Panc1 (cell line): ENCODE data around the gene PIK3R5. TPM values are rescaled to one million over a fixed set of nuclear protein-coding genes. Genes with fewer than 3 reads are reported as not detected.

Source experiments
- ATAC-seq: fragments of 200-7000 bp; cut with Tn5 transposase; 2 replicates; pipeline ENCODE4 v1.9.1; 2020; ENCODE audit warnings: mild to moderate bottlenecking, moderate library complexity
- BruUV-seq: library from RNA; stranded (reverse); fragments of 400-500 nt; replicated peaks from 2 replicates; lab custom pipeline; 2021; lab: Mats Ljungman, UMichigan
- CTCF ChIA-PET: fragments of 300-600 bp; sonication (Branson Sonifier 250); formaldehyde crosslinking; loops from one replicate; lab custom pipeline; 2022; ENCODE audit warnings: antibody characterized with exemption; lab: Charles Lee
- POLR2A ChIA-PET: fragments of 300-600 bp; sonication (Branson Sonifier 250); formaldehyde crosslinking; loops from one replicate; lab custom pipeline; 2022; ENCODE audit warnings: antibody characterized with exemption; lab: Charles Lee
- DNase-seq: peaks from one replicate; pipeline ENCODE4 v3.0.0-alpha.2; 2010; ENCODE audit warnings: low read depth, low spot score
- H3K27ac ChIP-seq: 2 replicates; pipeline ENCODE4 v1.5.1; 2011; ENCODE audit warnings: mild to moderate bottlenecking, low read length, inconsistent platforms
- H3K27me3 ChIP-seq: fragments of 200-500 bp; sonication (Bioruptor generic); 2 replicates; pipeline ENCODE4 v1.6.0; 2014; ENCODE audit warnings: low read length, inconsistent platforms; ENCODE audit not compliant: control insufficient read depth, insufficient read depth
- H3K36me3 ChIP-seq: fragments of 200-500 bp; sonication (Bioruptor generic); 2 replicates; pipeline ENCODE4 v1.5.1; 2014; ENCODE audit warnings: inconsistent platforms, mild to moderate bottlenecking, low read length, moderate library complexity; ENCODE audit not compliant: control insufficient read depth, insufficient read depth
- H3K4me1 ChIP-seq: 2 replicates; pipeline ENCODE4 v1.5.1; 2011; ENCODE audit warnings: inconsistent platforms, mild to moderate bottlenecking, low read length, moderate library complexity; ENCODE audit not compliant: control insufficient read depth, insufficient read depth
- H3K4me3 ChIP-seq, 2 experiments: 2 replicates each; pipeline ENCODE4 v1.5.1; 2011 to 2012; ENCODE audit warnings: low read depth in 2 of 2, low read length in 2 of 2, mild to moderate bottlenecking in 2 of 2, inconsistent platforms in 1 of 2, moderate library complexity in 1 of 2
- H3K9me3 ChIP-seq: fragments of 200-500 bp; sonication (Bioruptor generic); 2 replicates; pipeline ENCODE4 v1.5.1; 2014; ENCODE audit warnings: low read depth, mild to moderate bottlenecking, inconsistent platforms, low read length, moderate library complexity; ENCODE audit not compliant: control insufficient read depth, insufficient read depth
- POLR2AphosphoS5 ChIP-seq: IDR thresholded peaks from 2 replicates; pipeline ENCODE4 v1.6.1; 2012; ENCODE audit warnings: mild to moderate bottlenecking, low read depth, low read length, moderate library complexity
- SIN3A ChIP-seq: IDR thresholded peaks from 2 replicates; pipeline ENCODE4 v1.6.1; 2012; ENCODE audit warnings: low read depth, mild to moderate bottlenecking, low read length, moderate library complexity, borderline replicate concordance; ENCODE audit not compliant: insufficient read depth
- TCF7L2 ChIP-seq: IDR thresholded peaks from 2 replicates; pipeline ENCODE4 v1.6.1; 2011; ENCODE audit warnings: mild to moderate bottlenecking, low read depth, low read length, inconsistent platforms
- in situ Hi-C: cut with HindIII; loops from 2 replicates; pipeline ENCODE4 v1.10.0; 2016; ENCODE audit warnings: low sequenced_read_pairs, low pct_unique_long_range_greater_than_20kb
- intact Hi-C: fragments of 100-400 bp; cut with micrococcal nuclease; formaldehyde crosslinking; loops from one replicate; pipeline ENCODE4 v1.10.0; 2022; ENCODE audit not compliant: unreplicated experiment
- total RNA-seq: library from RNA; stranded (reverse); gene quantifications from one replicate; pipeline ENCODE4 v1.2.1, GENCODE V29; 2021; ENCODE audit not compliant: unreplicated experiment
- TF ChIP-seq, protein P1 (sequence below): fragments of 450-650 bp; IDR thresholded peaks from 2 replicates; pipeline ENCODE4 v1.5.1; 2017; ENCODE audit warnings: mild to moderate bottlenecking
- TF ChIP-seq, protein P2 (sequence below), 2 experiments: IDR thresholded peaks; 2 replicates each; pipeline ENCODE4 v1.6.1; 2011 to 2012; ENCODE audit warnings: low read depth in 2 of 2, control low read depth in 1 of 2, low read length in 1 of 2, mild to moderate bottlenecking in 1 of 2, moderate library complexity in 1 of 2; ENCODE audit not compliant: insufficient read depth in 1 of 2

Gene PIK3R5
- total RNA-seq, 1 experiment from 2014 or later: 0.15 TPM

GRCh38 chr17:8940866-8941471, 24.5 kb downstream of the PIK3R5 start:
- no peaks in the 10 kb centered on the region for H3K36me3 ChIP-seq
- peaks cover 4% of the 10 kb centered on the region; the same call in 1 of the 2 replicates for H3K27me3 ChIP-seq
- H3K4me1 ChIP-seq: no peaks in the 10 kb centered on the region
- DNase-seq: no peak
- H3K9me3 ChIP-seq: no peaks in the 10 kb centered on the region
- ChIA-PET CTCF (no interaction called here), POLR2A (no interaction called here)
- TF ChIP-seq, protein P1, sequence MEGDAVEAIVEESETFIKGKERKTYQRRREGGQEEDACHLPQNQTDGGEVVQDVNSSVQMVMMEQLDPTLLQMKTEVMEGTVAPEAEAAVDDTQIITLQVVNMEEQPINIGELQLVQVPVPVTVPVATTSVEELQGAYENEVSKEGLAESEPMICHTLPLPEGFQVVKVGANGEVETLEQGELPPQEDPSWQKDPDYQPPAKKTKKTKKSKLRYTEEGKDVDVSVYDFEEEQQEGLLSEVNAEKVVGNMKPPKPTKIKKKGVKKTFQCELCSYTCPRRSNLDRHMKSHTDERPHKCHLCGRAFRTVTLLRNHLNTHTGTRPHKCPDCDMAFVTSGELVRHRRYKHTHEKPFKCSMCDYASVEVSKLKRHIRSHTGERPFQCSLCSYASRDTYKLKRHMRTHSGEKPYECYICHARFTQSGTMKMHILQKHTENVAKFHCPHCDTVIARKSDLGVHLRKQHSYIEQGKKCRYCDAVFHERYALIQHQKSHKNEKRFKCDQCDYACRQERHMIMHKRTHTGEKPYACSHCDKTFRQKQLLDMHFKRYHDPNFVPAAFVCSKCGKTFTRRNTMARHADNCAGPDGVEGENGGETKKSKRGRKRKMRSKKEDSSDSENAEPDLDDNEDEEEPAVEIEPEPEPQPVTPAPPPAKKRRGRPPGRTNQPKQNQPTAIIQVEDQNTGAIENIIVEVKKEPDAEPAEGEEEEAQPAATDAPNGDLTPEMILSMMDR: no peak
- no peak for TF ChIP-seq SIN3A
- no peak for TF ChIP-seq POLR2AphosphoS5
- no peak for TF ChIP-seq TCF7L2
- TF ChIP-seq, protein P2, sequence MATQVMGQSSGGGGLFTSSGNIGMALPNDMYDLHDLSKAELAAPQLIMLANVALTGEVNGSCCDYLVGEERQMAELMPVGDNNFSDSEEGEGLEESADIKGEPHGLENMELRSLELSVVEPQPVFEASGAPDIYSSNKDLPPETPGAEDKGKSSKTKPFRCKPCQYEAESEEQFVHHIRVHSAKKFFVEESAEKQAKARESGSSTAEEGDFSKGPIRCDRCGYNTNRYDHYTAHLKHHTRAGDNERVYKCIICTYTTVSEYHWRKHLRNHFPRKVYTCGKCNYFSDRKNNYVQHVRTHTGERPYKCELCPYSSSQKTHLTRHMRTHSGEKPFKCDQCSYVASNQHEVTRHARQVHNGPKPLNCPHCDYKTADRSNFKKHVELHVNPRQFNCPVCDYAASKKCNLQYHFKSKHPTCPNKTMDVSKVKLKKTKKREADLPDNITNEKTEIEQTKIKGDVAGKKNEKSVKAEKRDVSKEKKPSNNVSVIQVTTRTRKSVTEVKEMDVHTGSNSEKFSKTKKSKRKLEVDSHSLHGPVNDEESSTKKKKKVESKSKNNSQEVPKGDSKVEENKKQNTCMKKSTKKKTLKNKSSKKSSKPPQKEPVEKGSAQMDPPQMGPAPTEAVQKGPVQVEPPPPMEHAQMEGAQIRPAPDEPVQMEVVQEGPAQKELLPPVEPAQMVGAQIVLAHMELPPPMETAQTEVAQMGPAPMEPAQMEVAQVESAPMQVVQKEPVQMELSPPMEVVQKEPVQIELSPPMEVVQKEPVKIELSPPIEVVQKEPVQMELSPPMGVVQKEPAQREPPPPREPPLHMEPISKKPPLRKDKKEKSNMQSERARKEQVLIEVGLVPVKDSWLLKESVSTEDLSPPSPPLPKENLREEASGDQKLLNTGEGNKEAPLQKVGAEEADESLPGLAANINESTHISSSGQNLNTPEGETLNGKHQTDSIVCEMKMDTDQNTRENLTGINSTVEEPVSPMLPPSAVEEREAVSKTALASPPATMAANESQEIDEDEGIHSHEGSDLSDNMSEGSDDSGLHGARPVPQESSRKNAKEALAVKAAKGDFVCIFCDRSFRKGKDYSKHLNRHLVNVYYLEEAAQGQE (IDR thresholded peaks at IDR 0.05; ENCODE audit: insufficient read depth in 1 of 2, low read depth in 2 of 2, low read length in 1 of 2): no peak
- H3K27ac ChIP-seq: no peak overlapping the region
- intact Hi-C loops: no loop called here
- H3K4me3 ChIP-seq: no peak overlapping the region
- no TSS peak for BruUV-seq
- in situ Hi-C loops: no loop called here
- no peak for ATAC-seq

GRCh38 chr17:8939496-8940334, 25.8 kb downstream of the PIK3R5 start:
- no peak overlapping the region for H3K4me3 ChIP-seq
- POLR2A ChIA-PET: no interaction called here

More at GRCh38 chr17:8939496-8940334, 25.8 kb downstream of the PIK3R5 start:
- Histone ChIP-seq H3K4me1 (no peaks in the 10 kb centered on the region), H3K27ac (no peak overlapping the region), H3K27me3 (peaks cover 4% of the 10 kb centered on the region), H3K36me3 (no peaks in the 10 kb centered on the region), H3K9me3 (no peaks in the 10 kb centered on the region)
- no peak for ATAC-seq
- CTCF ChIA-PET: no interaction called here
- intact Hi-C loops (no loop called here), in situ Hi-C loops (no loop called here)
- BruUV-seq: no TSS peak
- no peak for DNase-seq
- TF ChIP-seq, protein P1: no peak
- TF ChIP-seq SIN3A (no peak), TCF7L2 (no peak), POLR2AphosphoS5 (no peak)
- TF ChIP-seq, protein P2 (IDR thresholded peaks at IDR 0.05; ENCODE audit: insufficient read depth in 1 of 2, low read depth in 2 of 2, low read length in 1 of 2): no peak
